PC-9 (cell line): ENCODE results near the gene LMBR1.
"Not testable (repeated sequence)": the region's sequence is repeated elsewhere in the genome, so short reads cannot be mapped to it uniquely, and the experiment has no call there.

Experiments used
- EZH2 ChIP-seq: fragments of 200-600 bp; sonication (generic); IDR thresholded peaks from 2 replicates; pipeline ENCODE4 v1.8.0; 2017; ENCODE audit warnings: antibody characterized with exemption, low read depth
- TF ChIP-seq, protein P1 (sequence below): fragments of 200-600 bp; sonication (generic); conservative IDR thresholded peaks from 2 replicates; pipeline ENCODE4 v1.6.1; 2017; ENCODE audit warnings: mixed run types, antibody characterized with exemption, mild to moderate bottlenecking, moderate library complexity

GRCh38 chr7:156860099-156860498 lies 32.9 kb downstream of the LMBR1 start:
- TF ChIP-seq, protein P1, sequence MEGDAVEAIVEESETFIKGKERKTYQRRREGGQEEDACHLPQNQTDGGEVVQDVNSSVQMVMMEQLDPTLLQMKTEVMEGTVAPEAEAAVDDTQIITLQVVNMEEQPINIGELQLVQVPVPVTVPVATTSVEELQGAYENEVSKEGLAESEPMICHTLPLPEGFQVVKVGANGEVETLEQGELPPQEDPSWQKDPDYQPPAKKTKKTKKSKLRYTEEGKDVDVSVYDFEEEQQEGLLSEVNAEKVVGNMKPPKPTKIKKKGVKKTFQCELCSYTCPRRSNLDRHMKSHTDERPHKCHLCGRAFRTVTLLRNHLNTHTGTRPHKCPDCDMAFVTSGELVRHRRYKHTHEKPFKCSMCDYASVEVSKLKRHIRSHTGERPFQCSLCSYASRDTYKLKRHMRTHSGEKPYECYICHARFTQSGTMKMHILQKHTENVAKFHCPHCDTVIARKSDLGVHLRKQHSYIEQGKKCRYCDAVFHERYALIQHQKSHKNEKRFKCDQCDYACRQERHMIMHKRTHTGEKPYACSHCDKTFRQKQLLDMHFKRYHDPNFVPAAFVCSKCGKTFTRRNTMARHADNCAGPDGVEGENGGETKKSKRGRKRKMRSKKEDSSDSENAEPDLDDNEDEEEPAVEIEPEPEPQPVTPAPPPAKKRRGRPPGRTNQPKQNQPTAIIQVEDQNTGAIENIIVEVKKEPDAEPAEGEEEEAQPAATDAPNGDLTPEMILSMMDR = not testable (repeated sequence)
- not testable (repeated sequence) for TF ChIP-seq EZH2
